ENCODE results near the gene CIROP.

CIROP gene

DNA sequence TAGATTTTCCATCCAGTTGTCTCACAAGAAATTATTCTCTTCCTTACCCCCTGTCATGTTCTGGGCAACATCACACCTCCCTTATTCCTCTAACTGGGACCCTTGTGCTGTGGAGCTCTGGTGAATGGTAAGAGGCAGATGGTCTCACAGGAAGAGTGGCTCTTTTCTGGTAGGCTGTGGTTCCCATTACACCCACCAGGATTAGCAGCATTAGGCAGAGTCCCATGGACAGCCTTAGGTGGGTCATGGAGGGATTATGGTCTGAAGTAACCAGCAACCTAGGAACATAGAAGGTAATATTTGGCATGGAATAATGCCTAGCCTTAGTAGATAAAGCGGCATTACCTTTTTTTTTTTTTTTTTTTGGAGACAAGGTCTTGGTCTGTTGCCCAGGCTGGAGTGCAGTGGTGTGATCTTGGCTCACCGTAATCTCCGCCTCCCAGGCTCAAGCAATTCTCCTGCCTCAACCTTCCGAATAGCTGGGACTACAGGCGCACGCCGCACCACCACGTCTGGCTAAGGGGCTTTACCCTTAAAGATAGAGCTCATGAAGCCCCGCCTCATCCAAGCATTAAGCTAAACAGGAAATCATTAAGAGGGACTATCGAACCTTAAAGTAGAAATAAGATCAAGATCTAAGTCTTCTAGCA is 5.5 kb downstream of the CIROP start:
- FAIRE-seq (no peak), DNase-seq (ENCODE audit: insufficient read length) (no peak)
- TF ChIP-seq POLR2AphosphoS5 (IDR thresholded peaks at IDR 0.05; ENCODE audit: low read depth, low read length) (no peak), TAF1 (IDR thresholded peaks at IDR 0.05; ENCODE audit: borderline replicate concordance, low read depth, low read length) (no peak), POLR2A (IDR thresholded peaks at IDR 0.05; ENCODE audit: low read depth, low read length) (no peak)

DNA sequence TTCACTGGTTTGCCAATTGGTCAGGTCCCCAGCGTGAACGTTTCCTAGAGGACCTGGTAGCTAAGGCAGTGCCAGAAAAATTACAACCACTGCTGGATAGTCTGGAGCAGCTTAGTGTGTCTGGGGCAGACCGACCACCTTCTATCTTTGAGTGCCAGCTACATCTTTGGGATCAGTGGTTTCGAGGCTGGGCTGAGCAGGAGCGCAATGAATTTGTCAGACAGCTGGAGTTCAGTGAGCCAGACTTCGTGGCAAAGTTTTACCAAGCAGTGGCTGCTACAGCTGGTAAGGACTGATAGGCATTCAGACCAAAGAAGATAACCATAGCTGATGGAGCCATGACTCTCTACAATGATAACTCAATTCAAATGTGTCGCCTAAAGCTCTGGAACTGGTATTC is 7.0 kb downstream of the CIROP start:
- TF ChIP-seq POLR2A (IDR thresholded peaks at IDR 0.05; ENCODE audit: low read depth, low read length), result no peak
- TF ChIP-seq TAF1 (IDR thresholded peaks at IDR 0.05; ENCODE audit: borderline replicate concordance, low read depth, low read length), result no peak
- TF ChIP-seq POLR2AphosphoS5 (IDR thresholded peaks at IDR 0.05; ENCODE audit: low read depth, low read length), result no peak
- FAIRE-seq (no peak), DNase-seq (ENCODE audit: insufficient read length) (no peak)

DNA sequence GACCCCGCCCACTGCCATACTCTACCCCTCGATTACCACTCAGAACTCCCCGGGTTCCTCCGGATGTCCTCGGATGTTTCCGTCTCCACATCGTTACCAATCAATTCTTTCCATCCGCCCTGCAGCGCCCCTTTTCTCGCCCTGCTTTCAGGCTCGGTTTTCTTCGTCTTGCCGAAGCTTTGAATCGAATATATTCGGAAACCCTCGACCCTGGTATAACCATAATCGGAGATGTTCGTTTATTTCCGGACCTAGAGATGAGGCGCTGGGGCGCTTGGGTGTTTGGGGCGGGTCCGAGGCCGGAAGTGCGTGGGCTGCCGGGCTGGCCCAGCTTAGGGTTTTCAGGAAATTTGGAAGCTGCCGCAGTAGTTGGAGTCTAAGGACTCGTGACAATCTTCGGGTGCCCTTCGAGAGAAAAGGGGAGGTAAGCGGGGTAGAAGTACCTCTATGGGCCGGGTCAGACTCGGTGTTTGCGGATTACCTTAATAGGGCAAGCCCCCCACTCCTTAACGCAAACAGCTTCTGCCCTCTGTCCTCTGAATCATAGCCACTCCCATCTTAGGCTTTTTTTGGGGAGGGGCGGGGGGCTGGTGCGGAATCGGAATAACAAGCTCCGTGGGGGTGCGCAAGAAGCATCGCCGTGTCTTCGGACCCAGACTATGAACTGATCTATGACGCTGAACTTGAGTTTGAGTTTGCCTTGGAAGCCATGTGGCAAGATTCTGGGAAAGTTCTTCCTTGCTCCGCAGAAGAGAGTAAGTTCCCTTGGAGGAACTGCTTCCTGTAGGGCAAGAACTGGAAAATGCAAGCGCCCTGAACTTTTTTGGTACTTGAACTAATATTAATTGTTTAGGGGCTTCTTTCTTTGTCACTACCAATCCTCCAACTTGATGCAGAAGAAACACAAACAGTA is 9.3 kb downstream of the CIROP start, which contains the start of gene C14orf119:
Gene C14orf119 (plus strand): TSS at position 310 of the 913 bp plus-strand sequence. CDS start 2,154 bp downstream, outside the sequence.
- FAIRE-seq (peak; percentile 91), DNase-seq (ENCODE audit: insufficient read length) (peak; percentile 88)
- TF ChIP-seq POLR2AphosphoS5 (IDR thresholded peaks at IDR 0.05; ENCODE audit: low read depth, low read length), result no peak; the same call in 1 of the 2 replicates
- peak; percentile 72 for TF ChIP-seq TAF1 (IDR thresholded peaks at IDR 0.05; ENCODE audit: borderline replicate concordance, low read depth, low read length)
- TF ChIP-seq POLR2A (IDR thresholded peaks at IDR 0.05; ENCODE audit: low read depth, low read length), result peak; percentile 80

DNA sequence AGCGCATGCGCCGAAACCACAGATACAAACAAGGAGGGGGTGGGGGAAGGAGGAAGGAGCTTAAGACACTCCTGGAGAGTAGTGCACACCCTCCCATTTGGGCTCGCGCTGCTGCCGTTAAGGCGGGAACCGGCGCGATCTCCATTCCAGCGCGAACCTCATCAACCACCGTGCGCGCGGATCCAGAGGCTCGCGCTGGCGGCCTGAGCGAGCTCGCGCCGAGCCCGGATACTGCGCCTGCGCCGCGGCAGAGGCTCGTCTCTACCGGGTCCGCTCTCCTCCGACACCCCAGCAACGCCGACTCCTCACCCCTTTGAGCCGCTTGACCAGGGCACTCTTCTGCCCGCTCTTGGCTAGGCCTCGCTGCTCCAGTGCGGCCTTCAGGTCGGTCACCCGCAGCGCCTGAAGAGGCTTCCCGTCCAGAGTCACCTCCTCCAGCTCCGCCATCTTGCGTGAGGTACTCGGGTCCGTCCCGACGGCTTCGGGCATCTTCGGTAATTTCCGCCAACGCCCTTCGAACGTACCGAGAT is 10.1 kb downstream of the CIROP start, which contains the start of gene ACIN1:
Gene ACIN1 (minus strand): TSS at position 471 of the 530 bp plus-strand sequence. CDS start 24 bp downstream, at position 447.
- DNase-seq (ENCODE audit: insufficient read length) (peak; percentile 53), FAIRE-seq (no peak)
- TF ChIP-seq POLR2AphosphoS5 (IDR thresholded peaks at IDR 0.05; ENCODE audit: low read depth, low read length), result peak; percentile 80
- TF ChIP-seq POLR2A (IDR thresholded peaks at IDR 0.05; ENCODE audit: low read depth, low read length), result peak; percentile 72
- peak; percentile 90 for TF ChIP-seq TAF1 (IDR thresholded peaks at IDR 0.05; ENCODE audit: borderline replicate concordance, low read depth, low read length)

DNA sequence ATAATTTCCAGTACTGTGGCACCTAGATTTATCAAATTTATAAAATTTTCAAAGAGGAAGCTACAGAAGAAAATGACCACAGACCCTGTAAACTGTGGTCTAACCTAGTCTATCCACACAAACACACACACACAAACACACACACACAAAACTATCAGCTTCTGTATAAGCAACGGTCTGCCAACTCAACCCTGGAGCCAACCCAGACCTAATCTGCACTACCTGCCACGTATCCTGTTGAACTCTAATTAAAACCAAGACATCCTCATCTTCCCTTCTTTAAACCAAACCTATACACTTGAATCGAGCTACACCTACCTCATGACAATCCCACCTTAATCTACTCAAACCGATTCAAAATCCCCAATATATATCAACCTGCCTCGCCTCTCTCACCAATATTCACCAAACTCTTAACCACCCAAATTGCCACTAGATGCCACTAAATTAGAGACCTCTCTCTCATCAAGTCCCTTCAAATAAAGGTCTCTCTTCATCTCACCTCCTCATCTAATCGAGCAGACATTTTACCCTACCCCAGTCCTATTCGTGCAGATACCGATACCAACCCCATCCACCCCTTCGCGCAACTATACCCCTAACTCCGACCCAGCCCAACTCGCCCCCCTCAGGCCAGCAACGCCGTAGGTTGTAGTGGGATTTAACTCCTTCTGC is 10.7 kb downstream of the CIROP start:
- no peak for TF ChIP-seq POLR2A (IDR thresholded peaks at IDR 0.05; ENCODE audit: low read depth, low read length)
- no peak for TF ChIP-seq POLR2AphosphoS5 (IDR thresholded peaks at IDR 0.05; ENCODE audit: low read depth, low read length)
- no peak for TF ChIP-seq TAF1 (IDR thresholded peaks at IDR 0.05; ENCODE audit: borderline replicate concordance, low read depth, low read length)
- FAIRE-seq (peak; percentile 87), DNase-seq (ENCODE audit: insufficient read length) (no peak)

DNA sequence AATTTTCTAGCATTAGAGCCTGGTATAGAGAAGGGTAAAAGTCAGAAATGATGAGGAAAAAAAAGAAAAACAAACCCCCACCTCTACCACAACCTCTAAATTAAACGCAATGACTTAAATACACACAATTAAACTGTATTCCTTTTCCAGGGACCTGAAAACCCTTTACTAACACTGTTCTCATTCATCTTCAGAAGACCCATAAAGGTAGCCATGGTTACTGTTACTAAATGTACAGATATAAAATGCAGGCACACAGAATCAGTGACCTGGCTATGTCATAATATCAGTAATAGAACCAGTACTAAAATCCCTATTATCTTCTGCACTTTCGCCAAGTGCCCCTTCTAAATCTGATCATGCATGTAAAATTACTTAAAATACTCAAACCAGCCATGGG is 11.3 kb downstream of the CIROP start:
- FAIRE-seq (no peak), DNase-seq (ENCODE audit: insufficient read length) (no peak)
- no peak for TF ChIP-seq POLR2A (IDR thresholded peaks at IDR 0.05; ENCODE audit: low read depth, low read length)
- TF ChIP-seq POLR2AphosphoS5 (IDR thresholded peaks at IDR 0.05; ENCODE audit: low read depth, low read length), result no peak
- TF ChIP-seq TAF1 (IDR thresholded peaks at IDR 0.05; ENCODE audit: borderline replicate concordance, low read depth, low read length), result no peak

DNA sequence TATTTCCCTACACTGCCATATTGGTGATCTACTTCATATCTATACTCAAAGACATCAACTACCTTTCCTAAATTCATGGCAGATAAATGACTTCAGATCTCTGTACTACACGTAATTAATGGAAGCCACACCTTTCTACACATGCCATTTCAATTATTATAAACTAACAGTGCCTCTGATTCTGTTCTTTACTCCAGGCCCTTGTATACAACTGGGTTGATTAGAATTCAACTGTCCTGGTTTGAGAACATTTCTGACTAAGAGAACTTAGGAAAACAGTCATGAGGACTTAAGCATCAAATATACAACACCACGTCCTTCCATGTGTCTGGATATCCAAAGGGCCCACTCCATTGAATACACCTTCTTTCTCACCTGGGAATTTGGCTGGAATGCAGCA is 11.7 kb downstream of the CIROP start:
- FAIRE-seq, result no peak
- no peak for TF ChIP-seq TAF1 (IDR thresholded peaks at IDR 0.05; ENCODE audit: borderline replicate concordance, low read depth, low read length)
- DNase-seq (ENCODE audit: insufficient read length), result no peak

DNA sequence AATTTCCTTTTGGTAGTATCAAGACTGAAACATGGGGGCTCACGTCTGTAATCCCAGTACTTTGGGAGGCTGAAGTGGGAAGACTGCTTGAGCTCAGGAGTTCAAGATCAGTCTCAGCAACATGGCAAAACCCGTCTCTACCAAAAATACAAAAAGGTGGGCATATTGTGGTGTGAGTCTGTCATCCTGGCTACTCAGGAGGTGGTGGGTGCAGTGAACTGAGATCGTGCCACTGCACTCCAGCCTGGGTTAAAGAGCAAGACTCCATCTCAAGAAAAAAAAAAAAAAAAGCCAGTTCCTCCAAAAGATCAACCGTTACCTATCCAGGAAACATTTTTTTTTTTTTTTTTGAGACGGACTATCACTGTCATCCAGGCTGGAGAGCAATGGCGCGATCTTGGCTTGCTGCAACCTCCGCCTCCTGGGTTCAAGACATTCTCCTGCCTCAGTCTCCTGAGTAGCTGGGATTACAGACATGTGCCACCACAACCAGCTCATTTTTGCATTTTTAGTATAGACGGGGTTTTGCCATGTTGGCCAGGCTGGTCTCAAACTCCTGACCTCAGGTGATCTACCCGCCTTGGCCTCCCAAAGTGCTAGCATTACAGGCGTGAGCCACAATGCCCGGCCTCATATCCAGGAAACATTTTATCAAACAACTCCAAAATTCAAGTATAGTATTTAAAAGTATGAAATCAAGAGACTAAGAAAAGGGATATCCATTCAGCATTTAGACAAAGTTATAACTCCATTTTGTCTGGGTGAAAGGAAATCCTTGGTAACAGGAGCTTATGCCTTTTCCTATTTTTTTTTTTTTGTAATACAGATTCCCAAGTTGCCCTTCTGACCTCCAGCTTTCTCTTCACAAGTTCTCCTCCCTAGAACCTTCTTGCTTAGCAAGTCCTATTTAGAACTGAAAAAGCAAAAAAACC is 13.2 kb downstream of the CIROP start:
- no peak for FAIRE-seq
- no peak for DNase-seq (ENCODE audit: insufficient read length)
- no peak for TF ChIP-seq POLR2A (IDR thresholded peaks at IDR 0.05; ENCODE audit: low read depth, low read length)

DNA sequence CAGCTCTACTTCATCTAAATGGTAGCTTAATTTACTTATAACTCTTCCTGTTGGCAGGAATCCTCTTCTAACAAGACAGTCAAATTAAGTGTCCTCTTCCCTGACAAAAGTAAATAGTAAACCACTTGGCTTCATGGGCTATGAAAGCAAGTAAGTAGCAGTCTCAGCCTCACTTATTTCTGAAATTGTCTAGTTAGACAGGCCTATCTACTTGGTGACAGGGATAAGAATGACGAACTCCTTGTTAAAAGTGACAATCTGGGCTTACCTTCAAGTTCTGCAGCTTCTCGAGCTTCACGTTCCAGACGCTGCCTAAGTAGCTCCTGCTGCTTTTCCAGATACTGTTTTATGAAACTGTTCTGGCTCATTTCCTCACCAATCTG is 14.5 kb downstream of the CIROP start:
- no peak for DNase-seq (ENCODE audit: insufficient read length)
- FAIRE-seq, result no peak
- TF ChIP-seq TAF1 (IDR thresholded peaks at IDR 0.05; ENCODE audit: borderline replicate concordance, low read depth, low read length) (no peak), POLR2A (IDR thresholded peaks at IDR 0.05; ENCODE audit: low read depth, low read length) (no peak), POLR2AphosphoS5 (IDR thresholded peaks at IDR 0.05; ENCODE audit: low read depth, low read length) (no peak)

DNA sequence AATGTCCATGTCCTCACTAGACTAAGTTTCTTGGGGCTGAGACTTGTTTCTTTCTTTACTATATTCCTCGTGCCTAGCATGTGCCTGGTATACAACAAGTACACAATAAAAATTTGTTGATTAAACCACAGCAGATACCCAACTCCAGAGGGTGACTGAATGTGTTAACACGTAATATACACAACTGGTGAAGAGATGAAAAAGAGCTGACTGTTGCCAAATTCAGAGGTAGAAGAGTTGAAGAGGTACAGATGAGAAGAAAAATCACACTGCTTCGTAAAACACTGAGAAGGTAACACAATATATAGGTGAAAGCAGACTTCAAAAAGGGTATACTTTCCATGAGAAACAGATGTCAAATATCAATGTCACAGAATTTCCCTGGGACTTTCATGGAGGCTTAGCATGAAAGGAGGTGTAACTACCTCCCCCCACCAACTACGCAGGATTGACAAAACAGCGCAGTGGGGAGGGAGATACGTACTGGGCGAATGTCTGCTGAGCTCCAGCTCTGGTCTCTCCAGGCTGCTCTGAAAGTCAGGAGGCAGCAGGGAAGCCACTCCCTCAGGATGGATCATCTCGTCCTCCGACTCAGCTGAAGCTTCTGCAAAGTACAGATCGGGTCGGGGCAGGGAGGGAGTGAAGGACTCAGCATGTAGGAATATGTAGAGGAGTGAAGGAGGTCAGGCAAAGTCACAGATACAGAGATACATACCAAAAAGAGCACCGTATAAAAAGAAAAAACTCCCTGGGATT is 15.1 kb downstream of the CIROP start:
- no peak for FAIRE-seq
- TF ChIP-seq TAF1 (IDR thresholded peaks at IDR 0.05; ENCODE audit: borderline replicate concordance, low read depth, low read length), result no peak
- TF ChIP-seq POLR2A (IDR thresholded peaks at IDR 0.05; ENCODE audit: low read depth, low read length), result no peak
- no peak for TF ChIP-seq POLR2AphosphoS5 (IDR thresholded peaks at IDR 0.05; ENCODE audit: low read depth, low read length)
- no peak for DNase-seq (ENCODE audit: insufficient read length)
